ES-I3 (cell line): ENCODE data around the gene UBE2F.

Experiments used
- H3K36me3 ChIP-seq: 2 replicates; pipeline ENCODE4 v1.6.1; 2013; ENCODE audit warnings: mild to moderate bottlenecking, low read length, control low read depth, moderate library complexity; ENCODE audit not compliant: insufficient read depth
- H3K4me1 ChIP-seq: 2 replicates; pipeline ENCODE4 v1.6.1; 2013; ENCODE audit warnings: mild to moderate bottlenecking, control low read depth, low read length; ENCODE audit not compliant: insufficient read depth
- H3K9ac ChIP-seq: 2 replicates; pipeline ENCODE4 v1.6.1; 2013; ENCODE audit warnings: low read depth, mild to moderate bottlenecking, low read length, moderate library complexity
- H3K9me3 ChIP-seq: 2 replicates; pipeline ENCODE4 v1.6.1; 2013; ENCODE audit warnings: mild to moderate bottlenecking, low read length, moderate library complexity; ENCODE audit not compliant: control insufficient read depth, insufficient read depth

Gene UBE2F

GRCh38 chr2:238085899-238086298, 119.1 kb downstream of the UBE2F start:
- Histone ChIP-seq H3K36me3 (peaks cover 22% of the 10 kb centered on the region), H3K9me3 (no peaks in the 10 kb centered on the region), H3K9ac (no peak overlapping the region), H3K4me1 (no peaks in the 10 kb centered on the region)

- Histone ChIP-seq H3K9me3 (no peaks in the 10 kb centered on the region), H3K36me3 (peaks cover 22% of the 10 kb centered on the region), H3K9ac (no peak overlapping the region), H3K4me1 (no peaks in the 10 kb centered on the region)
These were observed 120.4 kb downstream of the UBE2F start for GRCh38 chr2:238087211-238087610.

GRCh38 chr2:238090887-238091286, 124.1 kb downstream of the UBE2F start:
- Histone ChIP-seq H3K36me3 (peaks cover 4% of the 10 kb centered on the region), H3K9ac (no peak overlapping the region), H3K9me3 (no peaks in the 10 kb centered on the region), H3K4me1 (no peaks in the 10 kb centered on the region)

- Histone ChIP-seq H3K9ac (no peak overlapping the region), H3K9me3 (no peaks in the 10 kb centered on the region), H3K4me1 (peaks cover 5% of the 10 kb centered on the region), H3K36me3 (peaks cover 4% of the 10 kb centered on the region)
These were observed 124.7 kb downstream of the UBE2F start for GRCh38 chr2:238091436-238092060.
